Measurements from ENCODE around the gene QRICH1. TPM values are rescaled to one million over a fixed set of nuclear protein-coding genes. Genes with fewer than 3 reads are reported as not detected.
A peak's percentile ranks its signal among the peaks of the same experiment; 100 is the strongest.

Gene QRICH1
- total and polyA plus RNA-seq, 2 of the 13 experiments (the other 11 are each of a cell fraction or from before 2014, with no cell fraction given), result 52.6 to 102 TPM

GRCh38 chr3:49007068-49007770 is 86.7 kb downstream of the QRICH1 start, which contains the start of gene WDR6 (continued):
- TF ChIP-seq KLF16 (CRISPR knock-in tag; IDR thresholded peaks at IDR 0.05) (peak in 1 of 2 experiments; percentile 80; a peak in 2 of 4 replicates), ZNF660 (CRISPR knock-in tag; IDR thresholded peaks at IDR 0.05; ENCODE audit: borderline replicate concordance, low read depth) (no peak), FOXA1 (IDR thresholded peaks at IDR 0.05) (no peak), FOXA1 (CRISPR knock-in tag; IDR thresholded peaks at IDR 0.05) (no peak), REPIN1 (CRISPR knock-in tag; IDR thresholded peaks at IDR 0.05; ENCODE audit: borderline replicate concordance, low read depth) (no peak; the same call in 1 of the 2 replicates), HOXA3 (CRISPR knock-in tag; IDR thresholded peaks at IDR 0.05) (peak; percentile 78; the same call in 1 of the 2 replicates), ZNF709 (CRISPR knock-in tag; IDR thresholded peaks at IDR 0.05) (no peak), ZNF18 (CRISPR knock-in tag; IDR thresholded peaks at IDR 0.05; ENCODE audit: insufficient replicate concordance) (peak; percentile 60), ZNF234 (CRISPR knock-in tag; conservative IDR thresholded peaks at IDR 0.05) (no peak), RFX5 (IDR thresholded peaks at IDR 0.05; ENCODE audit: low read depth, low read length) (peak; percentile 74), CCAR2 (optimal IDR thresholded peaks at IDR 0.05; ENCODE audit: low read depth, low read length) (no peak), ZFP36 (IDR thresholded peaks at IDR 0.05; ENCODE audit: borderline replicate concordance, low read depth, low read length, partially characterized antibody) (no peak), ZBTB34 (CRISPR knock-in tag; IDR thresholded peaks at IDR 0.05) (0 out of 2 replicates have a peak, but pooled peaks have one; percentile 24), HNRNPUL1 (IDR thresholded peaks at IDR 0.05; ENCODE audit: low read depth, low read length) (no peak), TSC22D2 (CRISPR knock-in tag; IDR thresholded peaks at IDR 0.05; ENCODE audit: borderline replicate concordance) (peak; percentile 53; the same call in 1 of the 2 replicates), ZNF256 (CRISPR knock-in tag; conservative IDR thresholded peaks at IDR 0.05) (no peak; the same call in 1 of the 2 replicates), GATAD1 (CRISPR knock-in tag; IDR thresholded peaks at IDR 0.05) (peak; percentile 88; the same call in 1 of the 2 replicates), EZH2 (conservative IDR thresholded peaks at IDR 0.05; ENCODE audit: low read depth, low read length) (no peak), ZNF883 (CRISPR knock-in tag; IDR thresholded peaks at IDR 0.05; ENCODE audit: not compliant biosample characterization) (no peak), NR2F1 (CRISPR knock-in tag; IDR thresholded peaks at IDR 0.05) (no peak), IRF1 (CRISPR knock-in tag; IDR thresholded peaks at IDR 0.05; ENCODE audit: low read depth) (no peak; the same call in 1 of the 2 replicates), KMT2B (CRISPR knock-in tag; IDR thresholded peaks at IDR 0.05) (peak; percentile 66; the same call in 1 of the 2 replicates), ZNF644 (CRISPR knock-in tag; IDR thresholded peaks at IDR 0.05; ENCODE audit: low read depth) (no peak), ZNF761 (CRISPR knock-in tag; conservative IDR thresholded peaks at IDR 0.05) (no peak; the same call in 1 of the 2 replicates)

All from HepG2 (cell line).